Dendritic cell treated with granulocyte-macrophage colony-stimulating factor and Interleukin-4, amounts not matched to agents 40 ng/mL and 50 ng/mL, for 4 days (primary cell): ENCODE results near the gene SIL1.
"Not testable (repeated sequence)": the region's sequence is repeated elsewhere in the genome, so short reads cannot be mapped to it uniquely, and the experiment has no call there.

Experiments used
- H3K27ac Mint-ChIP-seq: one replicate; pipeline ENCODE4 v1.8.0; 2022; ENCODE audit warnings: mild to moderate bottlenecking, mixed read lengths
- H3K27me3 Mint-ChIP-seq: one replicate; pipeline ENCODE4 v1.8.0; 2022; ENCODE audit warnings: mild to moderate bottlenecking, mixed read lengths
- H3K36me3 Mint-ChIP-seq: one replicate; pipeline ENCODE4 v1.8.0; 2022; ENCODE audit warnings: low read depth, mixed read lengths
- H3K4me1 Mint-ChIP-seq: one replicate; pipeline ENCODE4 v1.8.0; 2022; ENCODE audit warnings: low read depth, mixed read lengths
- H3K4me3 Mint-ChIP-seq: one replicate; pipeline ENCODE4 v1.8.0; 2022; ENCODE audit warnings: mild to moderate bottlenecking, moderate library complexity, mixed read lengths
- H3K9me3 Mint-ChIP-seq: one replicate; pipeline ENCODE4 v1.8.0; 2022; ENCODE audit warnings: mixed read lengths
- intact Hi-C: fragments of 100-400 bp; cut with micrococcal nuclease; formaldehyde crosslinking; loops from one replicate; pipeline ENCODE4 v1.15.0; 2022

The SIL1 gene

DNA sequence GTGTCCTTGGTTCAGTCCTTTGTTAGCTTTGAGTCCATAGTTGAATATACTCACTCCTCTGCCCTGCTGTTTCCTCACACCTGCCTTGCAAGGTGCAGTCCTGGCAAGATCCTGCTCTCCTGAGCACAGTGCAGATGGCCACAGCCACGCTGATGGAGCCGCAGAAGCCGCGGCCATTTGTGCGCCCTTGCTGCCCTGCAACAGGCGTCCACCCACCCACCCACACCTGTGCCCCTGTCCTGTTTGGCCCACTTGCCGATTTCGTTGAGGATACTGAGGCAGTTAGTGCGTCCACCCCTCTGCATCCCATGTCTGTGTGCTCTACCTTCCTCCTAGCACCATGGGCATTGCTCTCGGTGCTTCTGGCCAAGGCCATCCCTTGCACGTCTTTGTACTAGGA is 271.9 kb downstream of the SIL1 start:
- no peak overlapping the region for H3K27ac Mint-ChIP-seq
- no peaks in the 10 kb centered on the region for H3K9me3 Mint-ChIP-seq
- intact Hi-C loops, result no loop called here
- H3K36me3 Mint-ChIP-seq, result peaks cover 89% of the 10 kb centered on the region
- no peaks in the 10 kb centered on the region for H3K27me3 Mint-ChIP-seq
- H3K4me3 Mint-ChIP-seq, result no peak overlapping the region
- no peaks in the 10 kb centered on the region for H3K4me1 Mint-ChIP-seq

DNA sequence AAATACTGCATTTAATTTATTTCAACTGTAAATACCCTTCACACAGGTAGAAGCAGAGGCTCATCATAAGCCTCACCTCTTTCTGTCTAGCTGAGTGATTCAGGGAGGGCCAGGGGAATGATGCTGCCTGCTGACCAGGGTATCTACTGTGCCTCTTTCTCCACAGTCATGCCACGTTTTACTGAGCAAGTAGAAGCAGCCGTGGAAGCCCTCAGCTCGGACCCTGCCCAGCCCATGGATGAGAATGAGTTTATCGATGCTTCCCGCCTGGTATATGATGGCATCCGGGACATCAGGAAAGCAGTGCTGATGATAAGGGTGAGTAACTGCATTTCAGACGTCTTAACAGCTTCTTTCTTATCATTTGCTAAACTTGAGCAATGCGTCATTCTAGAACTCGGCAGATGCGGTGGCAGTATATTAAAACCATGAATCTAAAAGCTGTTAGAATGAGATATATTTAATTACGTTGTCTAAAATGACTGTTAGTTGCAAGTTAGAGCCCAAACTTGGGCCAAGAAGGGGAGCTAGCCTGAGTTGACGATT is 273.0 kb downstream of the SIL1 start:
- no peaks in the 10 kb centered on the region for H3K27me3 Mint-ChIP-seq
- intact Hi-C loops, result no loop called here

DNA sequence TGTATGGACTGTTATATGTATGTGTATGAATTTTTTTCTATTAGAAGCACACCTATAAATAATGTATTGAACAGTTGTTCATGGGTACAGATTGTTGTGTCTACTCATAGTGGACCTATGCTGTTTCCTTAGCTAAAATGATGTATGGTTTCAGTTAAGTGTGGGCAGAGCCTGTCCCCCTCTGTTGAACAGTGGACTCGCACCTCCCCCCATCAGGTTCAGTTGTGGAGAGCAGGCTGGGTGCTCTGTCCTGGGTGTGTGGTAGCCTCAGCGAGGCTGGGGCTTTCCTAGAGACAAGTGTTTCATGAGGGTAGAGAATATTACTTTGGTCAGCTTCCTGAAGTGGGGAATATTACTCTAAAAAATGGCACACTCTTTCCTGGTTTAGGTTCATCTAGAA is 275.7 kb downstream of the SIL1 start:
- H3K27ac Mint-ChIP-seq, result no peak overlapping the region
- H3K4me3 Mint-ChIP-seq, result no peak overlapping the region
- H3K27me3 Mint-ChIP-seq, result no peaks in the 10 kb centered on the region
- no peaks in the 10 kb centered on the region for H3K9me3 Mint-ChIP-seq
- no peaks in the 10 kb centered on the region for H3K4me1 Mint-ChIP-seq
- intact Hi-C loops, result no loop called here
- H3K36me3 Mint-ChIP-seq, result peaks cover 89% of the 10 kb centered on the region

More for the DNA sequence above, 273.0 kb downstream of the SIL1 start:
- H3K9me3 Mint-ChIP-seq, result no peaks in the 10 kb centered on the region
- no peak overlapping the region for H3K4me3 Mint-ChIP-seq
- H3K27ac Mint-ChIP-seq, result no peak overlapping the region
- H3K4me1 Mint-ChIP-seq, result no peaks in the 10 kb centered on the region
- H3K36me3 Mint-ChIP-seq, result peaks cover 89% of the 10 kb centered on the region

DNA sequence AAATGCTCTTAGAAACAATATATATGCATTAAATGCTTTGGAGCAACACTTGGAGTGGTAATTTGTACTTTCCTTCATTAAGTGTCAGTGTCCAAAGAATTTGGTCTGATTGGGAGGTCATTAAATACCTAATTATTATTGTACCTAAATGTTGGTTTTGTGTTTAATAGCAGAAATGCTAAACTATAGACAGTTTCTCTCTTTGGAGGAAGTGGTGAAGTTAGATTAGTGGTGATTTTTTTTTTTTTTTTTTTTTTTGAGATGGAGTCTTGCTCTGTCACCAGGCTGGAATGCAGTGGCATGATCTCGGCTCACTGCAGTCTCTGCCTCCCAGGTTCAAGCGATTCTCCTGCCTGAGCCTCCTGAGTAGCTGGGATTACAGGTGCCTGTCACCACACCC is 276.8 kb downstream of the SIL1 start:
- H3K27ac Mint-ChIP-seq, H3K4me1 Mint-ChIP-seq, intact Hi-C loops, H3K27me3 Mint-ChIP-seq, H3K9me3 Mint-ChIP-seq, H3K4me3 Mint-ChIP-seq: not testable (repeated sequence)
- peaks cover 80% of the 10 kb centered on the region for H3K36me3 Mint-ChIP-seq

DNA sequence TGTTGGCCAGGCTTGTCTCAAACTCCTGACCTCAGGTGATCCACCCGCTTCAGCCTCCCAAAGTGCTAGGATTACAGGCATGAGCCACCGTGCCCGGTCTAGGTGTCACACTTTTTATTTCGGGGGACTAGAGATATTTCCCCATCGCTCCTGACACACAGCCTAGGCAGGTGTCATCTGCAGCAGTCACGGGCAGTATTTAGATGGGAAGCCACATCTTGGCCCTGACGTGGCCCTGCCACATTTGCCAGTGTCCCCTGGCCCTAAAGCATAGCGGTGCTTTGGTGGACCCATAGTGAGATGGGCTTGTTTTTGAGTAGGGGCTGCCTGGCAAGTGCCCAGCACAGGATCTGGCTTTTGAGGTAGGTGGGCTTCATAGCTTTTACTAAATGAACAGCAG is 278.0 kb downstream of the SIL1 start:
- intact Hi-C loops, result no loop called here
- Mint-ChIP-seq H3K9me3 (no peaks in the 10 kb centered on the region), H3K27me3 (no peaks in the 10 kb centered on the region), H3K27ac (no peak overlapping the region), H3K4me3 (no peak overlapping the region), H3K36me3 (peaks cover 78% of the 10 kb centered on the region), H3K4me1 (no peaks in the 10 kb centered on the region)

DNA sequence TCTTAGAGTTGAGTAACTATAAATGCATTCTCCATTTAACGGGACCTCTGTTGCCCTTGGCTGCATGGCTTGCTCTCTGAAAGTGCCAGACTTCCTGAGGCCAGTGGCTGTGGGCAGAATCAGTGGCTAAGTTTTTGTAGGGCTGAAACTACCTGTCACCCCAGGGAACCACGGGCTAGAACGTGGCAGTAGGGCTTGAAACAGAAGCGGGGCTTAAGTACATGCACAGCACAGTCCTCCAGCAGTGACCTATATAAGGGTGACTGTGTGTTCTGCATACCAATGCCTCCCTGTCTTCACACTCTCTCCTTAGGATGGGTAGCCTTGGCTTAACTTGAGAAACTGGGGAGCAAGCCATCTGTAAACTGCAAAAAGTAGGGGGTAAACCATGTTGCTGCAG is 279.5 kb downstream of the SIL1 start:
- H3K9me3 Mint-ChIP-seq, result no peaks in the 10 kb centered on the region
- H3K27me3 Mint-ChIP-seq, result no peaks in the 10 kb centered on the region
- H3K4me1 Mint-ChIP-seq, result no peaks in the 10 kb centered on the region
- intact Hi-C loops, result no loop called here
- H3K36me3 Mint-ChIP-seq, result peaks cover 74% of the 10 kb centered on the region
- no peak overlapping the region for H3K27ac Mint-ChIP-seq
- H3K4me3 Mint-ChIP-seq, result no peak overlapping the region

DNA sequence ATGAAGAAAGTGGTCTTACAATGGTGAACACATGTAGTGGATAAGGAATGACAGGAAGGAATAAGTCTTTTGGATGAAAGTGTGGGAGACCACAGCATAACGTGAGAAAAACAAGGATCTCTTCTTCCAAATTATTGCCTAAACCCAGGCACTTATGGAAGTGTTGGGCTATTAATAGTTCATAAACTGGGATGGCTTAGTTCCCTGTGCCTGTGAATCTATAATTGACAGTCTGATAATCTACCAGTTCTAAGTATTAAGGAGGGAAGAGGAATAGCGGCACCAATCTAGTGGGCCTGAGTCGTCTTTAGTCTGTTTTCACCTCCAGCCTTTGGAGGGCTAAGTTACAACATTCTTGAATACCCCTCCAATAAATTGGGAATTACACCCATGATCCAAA is 283.8 kb downstream of the SIL1 start:
- H3K27ac Mint-ChIP-seq, result no peak overlapping the region
- H3K4me1 Mint-ChIP-seq, result peaks cover 5% of the 10 kb centered on the region
- H3K4me3 Mint-ChIP-seq, result no peak overlapping the region
- intact Hi-C loops, result no loop called here
- H3K9me3 Mint-ChIP-seq, result no peaks in the 10 kb centered on the region
- H3K36me3 Mint-ChIP-seq, result peaks cover 75% of the 10 kb centered on the region
- H3K27me3 Mint-ChIP-seq, result no peaks in the 10 kb centered on the region

DNA sequence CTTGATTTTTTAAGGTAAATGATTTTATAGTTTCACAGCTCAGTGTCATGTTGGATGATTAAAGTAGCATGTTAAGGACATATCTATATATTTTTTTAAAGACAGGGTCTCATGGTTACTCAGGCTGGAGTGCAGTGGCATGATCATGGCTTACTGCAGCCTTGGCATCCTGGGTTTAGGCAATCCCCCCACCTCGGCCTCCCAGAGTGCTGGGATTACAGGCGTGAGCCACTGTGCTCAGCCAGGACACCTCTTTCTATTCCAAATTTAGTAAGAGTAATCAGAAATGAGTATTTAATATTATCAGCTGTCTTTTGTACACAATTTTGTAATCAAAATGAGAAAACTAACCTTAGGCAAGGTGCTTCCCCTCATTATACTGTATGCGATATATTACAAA is 284.4 kb downstream of the SIL1 start:
- Mint-ChIP-seq H3K4me1 (peaks cover 5% of the 10 kb centered on the region), H3K9me3 (no peaks in the 10 kb centered on the region), H3K27ac (no peak overlapping the region), H3K4me3 (no peak overlapping the region), H3K27me3 (no peaks in the 10 kb centered on the region), H3K36me3 (peaks cover 75% of the 10 kb centered on the region)
- intact Hi-C loops, result no loop called here

DNA sequence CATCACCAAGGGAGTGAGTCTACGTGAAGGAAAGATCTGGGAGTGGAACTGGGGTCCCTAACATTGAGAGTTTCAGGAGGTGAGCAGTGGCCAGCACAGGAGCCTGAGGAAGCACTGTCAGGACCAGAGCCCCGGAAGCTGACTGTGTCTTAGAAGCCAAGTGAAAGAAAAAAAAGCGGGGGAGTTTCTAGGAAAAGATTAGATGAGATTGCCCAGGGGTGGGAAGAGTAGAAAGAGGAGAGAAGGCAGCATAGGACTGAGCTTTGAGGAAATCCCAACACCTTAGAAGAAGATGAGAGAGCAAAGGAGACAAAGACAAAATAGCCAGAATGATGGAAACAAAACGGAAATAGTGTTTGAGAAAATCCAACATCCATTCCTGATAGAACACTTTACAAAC is 286.1 kb downstream of the SIL1 start:
- Mint-ChIP-seq H3K36me3 (peaks cover 77% of the 10 kb centered on the region), H3K27me3 (no peaks in the 10 kb centered on the region), H3K4me1 (peaks cover 5% of the 10 kb centered on the region), H3K4me3 (no peak overlapping the region), H3K9me3 (no peaks in the 10 kb centered on the region), H3K27ac (no peak overlapping the region)
- intact Hi-C loops, result no loop called here

DNA sequence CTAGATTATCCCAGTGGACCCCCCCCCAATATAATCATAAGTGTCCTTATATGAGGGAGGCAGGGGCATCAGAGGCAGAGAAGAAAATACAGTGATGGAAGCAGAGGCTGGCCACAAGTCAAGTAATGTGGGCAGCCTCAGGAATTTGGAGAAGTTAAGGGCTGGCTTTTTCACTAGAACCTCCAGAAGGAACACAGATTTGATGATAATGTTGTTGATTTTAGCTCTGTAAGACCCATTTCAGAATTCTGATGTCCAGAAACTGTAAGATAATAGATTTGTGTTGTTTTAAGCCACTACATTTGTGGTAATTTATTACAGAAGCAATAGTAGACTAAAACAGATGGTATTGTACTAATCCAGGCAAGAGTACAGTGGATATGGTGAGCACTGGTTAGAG is 286.7 kb downstream of the SIL1 start:
- Mint-ChIP-seq H3K27me3 (no peaks in the 10 kb centered on the region), H3K9me3 (no peaks in the 10 kb centered on the region), H3K4me3 (no peak overlapping the region), H3K36me3 (peaks cover 83% of the 10 kb centered on the region), H3K4me1 (peaks cover 5% of the 10 kb centered on the region), H3K27ac (no peak overlapping the region)
- intact Hi-C loops, result no loop called here

DNA sequence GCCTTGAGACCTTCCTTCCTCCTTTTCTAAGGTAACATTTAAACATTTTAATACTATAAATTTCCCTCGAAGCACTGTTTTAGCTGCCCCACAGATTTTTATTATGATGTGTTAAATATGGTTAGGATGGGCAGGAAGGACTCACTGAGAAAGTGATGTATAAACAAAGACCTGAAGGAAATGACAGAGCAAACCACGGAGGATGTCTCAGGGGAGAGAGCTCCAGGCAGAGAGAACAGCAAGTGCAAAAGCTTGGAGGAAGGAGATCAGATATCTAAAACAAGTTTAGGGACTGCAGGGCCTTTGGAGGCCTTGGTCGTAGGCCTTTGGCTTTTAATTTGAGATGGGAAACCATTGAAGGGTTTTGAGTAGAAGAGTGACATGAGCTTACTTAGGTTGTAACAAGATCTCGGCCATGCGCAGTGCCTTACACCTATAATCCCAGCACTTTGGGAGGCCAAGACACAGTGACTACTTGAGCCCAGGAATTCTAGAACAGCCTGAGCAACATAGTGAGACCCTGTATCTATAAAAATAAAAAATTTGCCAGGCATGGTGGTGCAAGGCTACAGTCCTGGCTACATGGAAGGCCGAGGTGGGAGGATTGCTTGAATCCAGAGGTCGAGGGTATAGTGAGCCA is 287.5 kb downstream of the SIL1 start:
- Mint-ChIP-seq H3K27ac (no peak overlapping the region), H3K4me1 (peaks cover 5% of the 10 kb centered on the region), H3K4me3 (no peak overlapping the region), H3K36me3 (peaks cover 84% of the 10 kb centered on the region), H3K27me3 (no peaks in the 10 kb centered on the region), H3K9me3 (no peaks in the 10 kb centered on the region)
- intact Hi-C loops, result no loop called here

DNA sequence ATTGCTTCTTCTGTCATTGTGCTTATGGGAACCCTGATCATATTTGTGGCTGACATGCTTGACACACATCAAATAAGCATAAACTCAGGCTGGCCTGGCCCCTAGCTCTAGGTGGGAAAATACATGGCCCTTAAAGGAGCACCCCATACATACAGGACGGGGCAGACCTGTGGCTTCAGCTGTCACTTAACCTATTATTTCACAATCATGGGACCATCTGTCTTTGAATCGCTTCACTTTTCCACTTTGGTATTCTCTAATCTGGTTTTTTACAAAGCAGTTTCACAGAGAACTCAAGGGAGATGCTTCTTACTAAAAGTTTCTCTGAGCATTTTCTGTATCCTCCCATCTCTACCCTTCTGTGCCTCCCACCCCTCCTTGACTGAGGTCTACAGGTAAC is 288.4 kb downstream of the SIL1 start:
- Mint-ChIP-seq H3K36me3 (peaks cover 85% of the 10 kb centered on the region), H3K27me3 (no peaks in the 10 kb centered on the region), H3K4me1 (peaks cover 5% of the 10 kb centered on the region), H3K27ac (no peak overlapping the region), H3K9me3 (no peaks in the 10 kb centered on the region), H3K4me3 (no peak overlapping the region)
- intact Hi-C loops, result no loop called here

DNA sequence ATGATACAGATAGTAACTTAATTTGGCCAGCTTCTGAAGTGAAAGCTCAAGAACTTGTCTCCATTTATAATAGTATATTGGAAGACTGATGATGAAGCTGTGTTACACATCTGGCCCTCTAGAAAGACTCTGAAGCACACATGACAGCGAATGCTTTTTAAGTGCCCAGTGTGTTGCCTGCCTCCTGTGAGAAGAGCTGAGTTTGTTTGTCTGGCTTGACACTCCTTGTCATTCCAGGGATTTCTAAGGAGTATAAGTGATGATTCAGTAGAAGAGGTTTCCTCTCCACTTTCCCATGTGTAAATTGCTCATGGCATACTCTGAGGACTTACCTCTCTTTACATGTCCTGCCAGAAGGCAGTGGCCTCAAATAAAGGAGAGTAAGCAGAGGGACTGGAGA is 292.6 kb downstream of the SIL1 start:
- Mint-ChIP-seq H3K27ac (no peak overlapping the region), H3K27me3 (no peaks in the 10 kb centered on the region), H3K36me3 (peaks cover 99% of the 10 kb centered on the region), H3K4me1 (peaks cover 12% of the 10 kb centered on the region), H3K9me3 (no peaks in the 10 kb centered on the region), H3K4me3 (no peak overlapping the region)
- intact Hi-C loops, result no loop called here

DNA sequence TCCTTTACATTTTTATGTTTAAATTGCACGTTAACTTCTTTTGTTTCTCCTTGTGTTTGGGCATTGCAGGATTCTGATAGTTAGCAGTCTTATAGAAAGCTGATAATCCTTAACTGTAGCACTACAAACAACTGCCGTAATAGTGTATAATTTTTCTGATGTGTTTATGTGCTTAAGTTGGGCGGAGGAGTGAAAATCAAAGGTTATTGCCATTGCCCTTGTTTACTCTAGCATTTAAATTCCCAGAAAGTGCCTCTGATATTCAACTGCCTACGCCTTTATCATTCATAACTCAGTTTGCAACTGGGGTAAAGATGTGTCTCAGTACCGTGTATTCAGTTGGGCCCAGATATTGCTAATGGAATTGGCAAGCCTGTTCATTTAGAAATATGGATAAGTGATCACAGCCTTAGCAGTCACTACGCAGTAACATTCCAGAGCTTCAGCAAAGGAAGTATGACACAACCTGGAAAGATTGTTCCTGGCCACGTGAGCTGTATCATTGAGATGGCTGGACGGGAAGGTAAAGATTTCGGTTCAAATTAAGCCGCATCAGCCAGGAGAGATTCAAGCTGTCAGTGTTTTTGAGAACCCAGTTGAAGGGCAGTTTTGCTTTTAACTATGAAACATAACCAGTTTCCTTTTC is 294.9 kb downstream of the SIL1 start:
- intact Hi-C loops, result no loop called here
- H3K27me3 Mint-ChIP-seq, result no peaks in the 10 kb centered on the region
- no peaks in the 10 kb centered on the region for H3K9me3 Mint-ChIP-seq
- peaks cover 15% of the 10 kb centered on the region for H3K4me1 Mint-ChIP-seq
- no peak overlapping the region for H3K4me3 Mint-ChIP-seq
- peaks cover 95% of the 10 kb centered on the region for H3K36me3 Mint-ChIP-seq
- H3K27ac Mint-ChIP-seq, result no peak overlapping the region

DNA sequence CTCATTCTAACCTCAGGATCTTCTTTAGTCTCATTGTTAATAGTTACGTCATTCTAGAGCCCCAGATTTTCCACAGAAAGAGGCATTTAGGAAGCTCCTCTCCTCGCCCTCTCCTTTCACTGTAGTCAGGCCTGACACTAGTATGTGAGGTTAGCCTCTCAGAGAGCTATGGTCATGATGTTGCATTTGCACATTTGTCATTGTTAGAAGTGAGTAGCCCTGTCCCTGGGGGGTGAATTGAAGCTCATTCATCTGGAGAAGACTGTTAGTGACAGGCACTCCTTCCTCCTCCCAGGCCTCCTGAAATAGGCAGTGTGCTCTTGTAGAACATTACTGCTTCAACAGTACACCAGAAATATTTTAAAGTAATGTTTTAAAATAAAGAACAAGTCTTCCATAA is 296.5 kb downstream of the SIL1 start:
- H3K4me1 Mint-ChIP-seq, result peaks cover 19% of the 10 kb centered on the region
- no peaks in the 10 kb centered on the region for H3K27me3 Mint-ChIP-seq
- H3K9me3 Mint-ChIP-seq, result no peaks in the 10 kb centered on the region
- peaks cover 83% of the 10 kb centered on the region for H3K36me3 Mint-ChIP-seq
- intact Hi-C loops, result no loop called here
- no peak overlapping the region for H3K4me3 Mint-ChIP-seq
- no peak overlapping the region for H3K27ac Mint-ChIP-seq
